T-helper 2 cell treated with Interferon-gamma antibody and Interleukin-4, amounts not matched to agents 100 ng/mL and 5 ng/mL, for 36 hours (primary cell): ENCODE results near the gene SLC44A4. TPM values are rescaled to one million over a fixed set of nuclear protein-coding genes. Genes with fewer than 3 reads are reported as not detected.
"Not testable (repeated sequence)": the region's sequence is repeated elsewhere in the genome, so short reads cannot be mapped to it uniquely, and the experiment has no call there.

ENCODE experiments used
- intact Hi-C: fragments of 100-400 bp; cut with micrococcal nuclease; formaldehyde crosslinking; loops from one replicate; pipeline ENCODE4 v1.15.1; 2023
- total RNA-seq: library from RNA; stranded (reverse); gene quantifications from 2 replicates; pipeline ENCODE4 v1.2.3, GENCODE V29; 2022

The SLC44A4 gene
- total RNA-seq: not detected in 2 replicates

GRCh38 chr6:31878726-31879125 lies at the start of gene SLC44A4:
Gene SLC44A4 (minus strand): TSS chr6:31878997. CDS start chr6:31878980, 17 bp downstream.
- intact Hi-C loops: no loop called here

GRCh38 chr6:31928672-31928939 lies 49.8 kb upstream of the SLC44A4 start:
- intact Hi-C loops: no loop called here

GRCh38 chr6:31927863-31928671 lies 49.3 kb upstream of the SLC44A4 start:
- intact Hi-C loops: no loop called here

GRCh38 chr6:31927242-31927862 lies 48.6 kb upstream of the SLC44A4 start, which contains the start of gene C2:
Gene C2 (plus strand): TSS chr6:31927717. CDS start chr6:31927753, 36 bp downstream.
- intact Hi-C loops: no loop called here

- intact Hi-C loops: no loop called here
These were observed 44.1 kb upstream of the SLC44A4 start for GRCh38 chr6:31922942-31923341.

GRCh38 chr6:31920811-31921210 lies 42.0 kb upstream of the SLC44A4 start:
- intact Hi-C loops: no loop called here

GRCh38 chr6:31919624-31920303 lies 41.0 kb upstream of the SLC44A4 start:
- intact Hi-C loops: no loop called here

- intact Hi-C loops: no loop called here
These were observed 39.4 kb upstream of the SLC44A4 start for GRCh38 chr6:31918069-31918720.

GRCh38 chr6:31915756-31916155 lies 37.0 kb upstream of the SLC44A4 start:
- intact Hi-C loops: no loop called here

GRCh38 chr6:31915351-31915750 lies 36.6 kb upstream of the SLC44A4 start:
- intact Hi-C loops: no loop called here

- intact Hi-C loops: no loop called here
These were observed 33.2 kb upstream of the SLC44A4 start for GRCh38 chr6:31911826-31912585.

- intact Hi-C loops: not testable (repeated sequence)
These were observed 30.5 kb upstream of the SLC44A4 start for GRCh38 chr6:31909298-31909697.

GRCh38 chr6:31908791-31909190 lies 30.0 kb upstream of the SLC44A4 start:
- intact Hi-C loops: no loop called here

GRCh38 chr6:31908255-31908654 lies 29.5 kb upstream of the SLC44A4 start:
- intact Hi-C loops: not testable (repeated sequence)

- intact Hi-C loops: no loop called here
These were observed 28.5 kb upstream of the SLC44A4 start for GRCh38 chr6:31907158-31907813.

- intact Hi-C loops: not testable (repeated sequence)
These were observed 27.9 kb upstream of the SLC44A4 start for GRCh38 chr6:31906727-31907126.

- intact Hi-C loops: no loop called here
These were observed 27.3 kb upstream of the SLC44A4 start for GRCh38 chr6:31906122-31906521.

- intact Hi-C loops: no loop called here
These were observed 26.2 kb upstream of the SLC44A4 start for GRCh38 chr6:31905041-31905440.

GRCh38 chr6:31903957-31904356 lies 25.2 kb upstream of the SLC44A4 start:
- intact Hi-C loops: no loop called here

GRCh38 chr6:31901953-31902643 lies 23.3 kb upstream of the SLC44A4 start, which contains the start of gene ZBTB12:
Gene ZBTB12 (minus strand): TSS chr6:31902086. CDS start chr6:31901305, 781 bp downstream.
- intact Hi-C loops: no loop called here
